ENCODE results near the gene CEND1. TPM values are rescaled to one million over a fixed set of nuclear protein-coding genes. Genes with fewer than 3 reads are reported as not detected.

The CEND1 gene
- total and polyA plus RNA-seq, 2 donors (not counting 3 experiments of a cell fraction or from before 2014, with no cell fraction given), result 0.15 to 0.40 TPM

DNA sequence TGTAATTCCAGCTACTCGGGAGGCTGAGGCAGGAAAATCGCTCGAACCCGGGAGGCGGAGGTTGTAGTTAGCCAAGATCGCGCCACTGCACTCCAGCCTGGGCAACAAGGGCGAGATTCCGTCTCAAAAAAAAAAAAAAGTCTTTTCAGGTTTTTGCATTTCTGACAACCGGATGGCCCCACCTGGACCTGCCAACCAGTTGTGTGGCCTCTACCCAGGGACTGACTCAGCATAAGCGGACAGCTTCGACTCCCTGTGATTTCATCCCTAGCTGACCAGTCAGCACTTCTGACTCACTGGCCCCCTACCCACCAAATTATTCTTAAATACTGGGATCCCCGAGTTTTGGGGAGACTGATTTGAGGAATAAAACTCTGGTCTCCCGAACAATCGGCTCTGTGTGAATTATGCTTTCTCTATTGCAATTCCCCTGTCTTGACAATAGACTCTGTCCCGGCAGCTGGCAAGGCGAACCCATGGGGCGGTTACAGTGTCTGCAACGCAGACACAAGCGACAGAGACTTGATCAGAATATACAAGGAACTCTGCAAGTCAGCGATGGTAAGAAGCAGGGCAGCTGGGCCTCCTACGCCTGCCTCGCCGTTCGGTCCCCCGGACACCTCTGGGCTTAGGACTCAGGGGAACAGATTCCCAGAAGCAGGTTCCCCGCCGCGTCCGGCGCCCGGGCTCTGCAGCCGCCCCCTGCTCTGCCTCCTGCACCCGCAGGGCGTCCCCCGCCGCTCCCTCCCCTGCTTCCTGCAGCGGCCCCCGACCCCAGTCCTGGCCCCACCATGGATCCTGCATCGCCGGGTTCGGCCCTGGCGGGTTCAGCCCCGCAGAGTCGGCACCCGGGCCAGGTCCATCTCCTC lies 43.4 kb downstream of the CEND1 start:
- dilution Hi-C loops (cut with MboI; ENCODE audit: extremely low pct_ligation_motif_present, low sequenced_read_pairs), result no loop called here

DNA sequence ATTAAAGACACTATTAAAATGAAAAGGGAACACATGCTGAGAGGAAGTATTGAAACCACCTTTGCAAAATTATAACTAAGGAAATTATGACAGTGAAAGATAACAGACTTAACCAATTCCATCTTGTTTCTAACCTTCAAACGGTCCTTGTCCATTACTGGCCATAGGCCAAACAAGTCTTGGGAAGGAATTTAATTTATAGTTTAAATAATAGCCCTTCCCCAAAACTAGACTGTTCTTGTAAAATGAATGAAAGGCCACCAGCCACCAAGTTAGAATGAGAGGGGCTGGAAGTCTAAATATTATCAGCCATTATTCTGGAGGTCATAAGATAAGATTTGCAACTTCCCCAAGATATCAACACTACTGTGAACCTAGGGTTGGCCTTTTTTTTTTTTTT lies 44.5 kb downstream of the CEND1 start:
- TF ChIP-seq GATA2 (IDR thresholded peaks at IDR 0.05; ENCODE audit: insufficient read depth, insufficient read length, low read depth, low read length) (no peak), POLR2AphosphoS5 (IDR thresholded peaks at IDR 0.05; ENCODE audit: insufficient read depth, low read depth, low read length) (no peak), FOS (IDR thresholded peaks at IDR 0.05; ENCODE audit: borderline replicate concordance, insufficient read depth, low read length) (no peak), EZH2 (IDR thresholded peaks at IDR 0.05; ENCODE audit: borderline replicate concordance, low read depth, low read length, severe bottlenecking) (no peak), POLR2A (IDR thresholded peaks at IDR 0.05; ENCODE audit: low read depth, low read length) (no peak), JUN (IDR thresholded peaks at IDR 0.05; ENCODE audit: borderline replicate concordance, insufficient read depth, insufficient read length, low read depth) (no peak), MYC (IDR thresholded peaks at IDR 0.05; ENCODE audit: low read depth, low read length) (no peak)
- TF ChIP-seq, protein P1, sequence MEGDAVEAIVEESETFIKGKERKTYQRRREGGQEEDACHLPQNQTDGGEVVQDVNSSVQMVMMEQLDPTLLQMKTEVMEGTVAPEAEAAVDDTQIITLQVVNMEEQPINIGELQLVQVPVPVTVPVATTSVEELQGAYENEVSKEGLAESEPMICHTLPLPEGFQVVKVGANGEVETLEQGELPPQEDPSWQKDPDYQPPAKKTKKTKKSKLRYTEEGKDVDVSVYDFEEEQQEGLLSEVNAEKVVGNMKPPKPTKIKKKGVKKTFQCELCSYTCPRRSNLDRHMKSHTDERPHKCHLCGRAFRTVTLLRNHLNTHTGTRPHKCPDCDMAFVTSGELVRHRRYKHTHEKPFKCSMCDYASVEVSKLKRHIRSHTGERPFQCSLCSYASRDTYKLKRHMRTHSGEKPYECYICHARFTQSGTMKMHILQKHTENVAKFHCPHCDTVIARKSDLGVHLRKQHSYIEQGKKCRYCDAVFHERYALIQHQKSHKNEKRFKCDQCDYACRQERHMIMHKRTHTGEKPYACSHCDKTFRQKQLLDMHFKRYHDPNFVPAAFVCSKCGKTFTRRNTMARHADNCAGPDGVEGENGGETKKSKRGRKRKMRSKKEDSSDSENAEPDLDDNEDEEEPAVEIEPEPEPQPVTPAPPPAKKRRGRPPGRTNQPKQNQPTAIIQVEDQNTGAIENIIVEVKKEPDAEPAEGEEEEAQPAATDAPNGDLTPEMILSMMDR (IDR thresholded peaks at IDR 0.05; ENCODE audit: extremely low read depth in 1 of 2, insufficient read depth in 1 of 2, low read depth in 1 of 2, low read length in 2 of 2), result no peak
- TF ChIP-seq, protein P2, sequence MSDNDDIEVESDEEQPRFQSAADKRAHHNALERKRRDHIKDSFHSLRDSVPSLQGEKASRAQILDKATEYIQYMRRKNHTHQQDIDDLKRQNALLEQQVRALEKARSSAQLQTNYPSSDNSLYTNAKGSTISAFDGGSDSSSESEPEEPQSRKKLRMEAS (IDR thresholded peaks at IDR 0.05; ENCODE audit: insufficient read depth, insufficient read length), result no peak
- no peak overlapping the region for H3K4me3 ChIP-seq (replicated peaks in 1 of 3; ENCODE audit: insufficient read depth in 1 of 3, low read depth in 1 of 3, low read length in 3 of 3)
- H3K27me3 ChIP-seq (ENCODE audit: control insufficient read depth in 2 of 2, insufficient read depth in 2 of 2, low read length in 2 of 2), result no peaks in the 10 kb centered on the region
- DNase-seq (ENCODE audit: low read depth, low spot score) (no peak), FAIRE-seq (no peak)
- no peak overlapping the region for H2AFZ ChIP-seq (ENCODE audit: low read depth, low read length)
- peaks cover 32% of the 10 kb centered on the region for H3K79me2 ChIP-seq (ENCODE audit: control insufficient read depth, insufficient read depth, low read length)
- POLR2A ChIA-PET, result no interaction called here
- H3K4me1 ChIP-seq (ENCODE audit: control insufficient read depth, extremely low read depth, insufficient read depth, low read length), result peaks cover 17% of the 10 kb centered on the region
- no peaks in the 10 kb centered on the region for H4K20me1 ChIP-seq (replicated peaks; ENCODE audit: control insufficient read depth, extremely low read depth, insufficient read depth, low read length)
- CTCF ChIA-PET, result interaction anchor here (5.6 kb wide), 1 partner anchor 18 kb away, joined by 26 read pairs; no protein-coding TSS in a partner anchor
- dilution Hi-C loops (cut with MboI; ENCODE audit: extremely low pct_ligation_motif_present, low sequenced_read_pairs) (no loop called here), intact Hi-C loops (cut with micrococcal nuclease) (no loop called here)
- no peaks in the 10 kb centered on the region for H3K9me1 ChIP-seq (replicated peaks; ENCODE audit: control insufficient read depth, extremely low read depth, insufficient read depth, low read length)
- no peak overlapping the region for H3K27ac ChIP-seq (ENCODE audit: insufficient read depth, low read depth, low read length)
- H3K9ac ChIP-seq (replicated peaks; ENCODE audit: extremely low read depth, insufficient read depth, low read length), result no peak overlapping the region
- no peaks in the 10 kb centered on the region for H3K9me3 ChIP-seq (replicated peaks; ENCODE audit: control insufficient read depth, insufficient read depth, low read length)
- no peak overlapping the region for H3K4me2 ChIP-seq (ENCODE audit: insufficient read depth, low read length)
- no TSS peak for BruUV-seq (replicated peaks)
- H3K36me3 ChIP-seq (ENCODE audit: control insufficient read depth in 2 of 2, extremely low read depth in 1 of 2, insufficient read depth in 2 of 2, low read length in 2 of 2), result no peaks in the 10 kb centered on the region

More for the DNA sequence above, 43.4 kb downstream of the CEND1 start:
- FAIRE-seq, result no peak
- ChIA-PET POLR2A (interaction anchor here (0.6 to 0.9 kb wide), 2 partner anchors 30 to 241 kb away, joined by 3 to 5 read pairs; partner anchors contain the start of gene GATD1), CTCF (interaction anchor here (0.9 to 5.6 kb wide), 3 partner anchors 19 to 50 kb away, joined by 3 to 26 read pairs (median 6); partner anchors contain the start of gene TMEM80)
- intact Hi-C loops (cut with micrococcal nuclease), result no loop called here
- TF ChIP-seq FOS (IDR thresholded peaks at IDR 0.05; ENCODE audit: borderline replicate concordance, insufficient read depth, low read length) (no peak), POLR2A (IDR thresholded peaks at IDR 0.05; ENCODE audit: low read depth, low read length) (no peak), JUN (IDR thresholded peaks at IDR 0.05; ENCODE audit: borderline replicate concordance, insufficient read depth, insufficient read length, low read depth) (no peak), POLR2AphosphoS5 (IDR thresholded peaks at IDR 0.05; ENCODE audit: insufficient read depth, low read depth, low read length) (no peak), MYC (IDR thresholded peaks at IDR 0.05; ENCODE audit: low read depth, low read length) (no peak)
- TF ChIP-seq, protein P2 (IDR thresholded peaks at IDR 0.05; ENCODE audit: insufficient read depth, insufficient read length), result no peak
- Histone ChIP-seq H3K36me3 (ENCODE audit: control insufficient read depth in 2 of 2, extremely low read depth in 1 of 2, insufficient read depth in 2 of 2, low read length in 2 of 2) (no peaks in the 10 kb centered on the region), H4K20me1 (replicated peaks; ENCODE audit: control insufficient read depth, extremely low read depth, insufficient read depth, low read length) (no peaks in the 10 kb centered on the region), H3K27me3 (ENCODE audit: control insufficient read depth in 2 of 2, insufficient read depth in 2 of 2, low read length in 2 of 2) (no peaks in the 10 kb centered on the region), H3K9me3 (replicated peaks; ENCODE audit: control insufficient read depth, insufficient read depth, low read length) (no peaks in the 10 kb centered on the region), H3K9me1 (replicated peaks; ENCODE audit: control insufficient read depth, extremely low read depth, insufficient read depth, low read length) (no peaks in the 10 kb centered on the region), H3K79me2 (ENCODE audit: control insufficient read depth, insufficient read depth, low read length) (peaks cover 41% of the 10 kb centered on the region), H2AFZ (ENCODE audit: low read depth, low read length) (peak overlapping the region; percentile 88), H3K9ac (replicated peaks; ENCODE audit: extremely low read depth, insufficient read depth, low read length) (peak overlapping the region; percentile 13), H3K27ac (ENCODE audit: insufficient read depth, low read depth, low read length) (no peak overlapping the region), H3K4me1 (ENCODE audit: control insufficient read depth, extremely low read depth, insufficient read depth, low read length) (peaks cover 17% of the 10 kb centered on the region), H3K4me3 (replicated peaks in 1 of 3; ENCODE audit: insufficient read depth in 1 of 3, low read depth in 1 of 3, low read length in 3 of 3) (peak overlapping the region; percentile 41 to 79 (median 71)), H3K4me2 (ENCODE audit: insufficient read depth, low read length) (peak overlapping the region; percentile 79)
- no peak for DNase-seq (ENCODE audit: low read depth, low spot score)
- BruUV-seq (replicated peaks), result no TSS peak
